WTC11 (cell line): Measurements from ENCODE around the gene KIF5C. TPM values are rescaled to one million over a fixed set of nuclear protein-coding genes. Genes with fewer than 3 reads are reported as not detected.

Experiments
- ATAC-seq: fragments of 200-7000 bp; cut with Tn5 transposase; 2 replicates; pipeline ENCODE4 v1.10.0; 2021; ENCODE audit warnings: mild to moderate bottlenecking, moderate library complexity
- CTCF ChIA-PET: fragments of 300-600 bp; sonication (Branson Sonifier 250); formaldehyde crosslinking; loops from one replicate; lab custom pipeline; 2021; ENCODE audit warnings: antibody characterized with exemption; lab: Charles Lee
- POLR2A ChIA-PET: fragments of 350-600 bp; sonication (Branson Sonifier 250); formaldehyde crosslinking; loops from one replicate; lab custom pipeline; 2021; ENCODE audit warnings: antibody characterized with exemption; lab: Charles Lee
- DNase-seq: peaks from one replicate; pipeline ENCODE4 v3.0.0; 2021; ENCODE audit warnings: low spot score
- H3K27ac Mint-ChIP-seq: 2 replicates; pipeline ENCODE4 v1.8.0; 2021; ENCODE audit warnings: mixed read lengths
- H3K27me3 Mint-ChIP-seq: 2 replicates; pipeline ENCODE4 v1.8.0; 2021; ENCODE audit warnings: low read depth, mild to moderate bottlenecking, moderate library complexity, mixed read lengths
- H3K36me3 Mint-ChIP-seq: 2 replicates; pipeline ENCODE4 v1.8.0; 2021; ENCODE audit warnings: mixed read lengths
- H3K4me1 Mint-ChIP-seq: 2 replicates; pipeline ENCODE4 v1.8.0; 2022; ENCODE audit warnings: mixed read lengths
- H3K4me3 Mint-ChIP-seq: 2 replicates; pipeline ENCODE4 v1.8.0; 2021; ENCODE audit warnings: mild to moderate bottlenecking, moderate library complexity, mixed read lengths
- H3K9me3 Mint-ChIP-seq: 2 replicates; pipeline ENCODE4 v1.8.0; 2021; ENCODE audit warnings: mixed read lengths
- ARID4B ChIP-seq: sonication (generic); formaldehyde crosslinking; IDR thresholded peaks from 2 replicates; pipeline ENCODE4 v1.8.0; 2023; ENCODE audit warnings: missing genetic modification reagents, mild to moderate bottlenecking, borderline replicate concordance
- ATF6 ChIP-seq: sonication (generic); formaldehyde crosslinking; IDR thresholded peaks from 2 replicates; pipeline ENCODE4 v1.8.1; 2023; ENCODE audit warnings: mild to moderate bottlenecking, missing genetic modification reagents
- CREM ChIP-seq: sonication (generic); formaldehyde crosslinking; IDR thresholded peaks from 2 replicates; pipeline ENCODE4 v1.8.1; 2022; ENCODE audit warnings: mild to moderate bottlenecking, missing genetic modification reagents, moderate library complexity
- CTCF ChIP-seq: fragments of 200-600 bp; IDR thresholded peaks from 2 replicates; pipeline ENCODE4 v1.8.0; 2022; ENCODE audit warnings: antibody characterized with exemption
- ESRRA ChIP-seq: sonication (generic); formaldehyde crosslinking; IDR thresholded peaks from 2 replicates; pipeline ENCODE4 v1.8.1; 2022; ENCODE audit warnings: mild to moderate bottlenecking, missing genetic modification reagents, borderline replicate concordance
- FOXJ3 ChIP-seq: sonication (generic); formaldehyde crosslinking; IDR thresholded peaks from 2 replicates; pipeline ENCODE4 v1.9.0; 2021; ENCODE audit warnings: missing genetic modification reagents, mild to moderate bottlenecking, borderline replicate concordance
- FOXK1 ChIP-seq: sonication (generic); formaldehyde crosslinking; IDR thresholded peaks from 2 replicates; pipeline ENCODE4 v1.8.0; 2022; ENCODE audit warnings: mild to moderate bottlenecking, moderate library complexity, missing genetic modification reagents
- JUN ChIP-seq: sonication (generic); formaldehyde crosslinking; IDR thresholded peaks from 2 replicates; pipeline ENCODE4 v1.8.0; 2023; ENCODE audit warnings: mild to moderate bottlenecking, missing genetic modification reagents
- MLX ChIP-seq: sonication (generic); formaldehyde crosslinking; IDR thresholded peaks from 2 replicates; pipeline ENCODE4 v1.8.1; 2023; ENCODE audit warnings: mild to moderate bottlenecking, missing genetic modification reagents, moderate library complexity
- NFE2L1 ChIP-seq: sonication (generic); formaldehyde crosslinking; IDR thresholded peaks from 2 replicates; pipeline ENCODE4 v1.8.1; 2023; ENCODE audit warnings: missing genetic modification reagents
- NFYB ChIP-seq: sonication (generic); formaldehyde crosslinking; conservative IDR thresholded peaks from 2 replicates; pipeline ENCODE4 v1.8.0; 2022; ENCODE audit warnings: low read depth, missing genetic modification reagents
- NR3C1 ChIP-seq: sonication (generic); formaldehyde crosslinking; conservative IDR thresholded peaks from 2 replicates; pipeline ENCODE4 v1.8.1; 2023; ENCODE audit warnings: low read depth, mild to moderate bottlenecking, missing genetic modification reagents
- PRDM15 ChIP-seq: sonication (generic); formaldehyde crosslinking; IDR thresholded peaks from 2 replicates; pipeline ENCODE4 v1.8.0; 2022; ENCODE audit warnings: missing genetic modification reagents
- SMAD3 ChIP-seq: sonication (generic); formaldehyde crosslinking; IDR thresholded peaks from 2 replicates; pipeline ENCODE4 v1.8.0; 2022; ENCODE audit warnings: missing genetic modification reagents, mild to moderate bottlenecking, borderline replicate concordance
- SOX15 ChIP-seq: fragments of 250-450 bp; sonication (Bioruptor Pico); IDR thresholded peaks from 2 replicates; pipeline ENCODE4 v1.9.0; 2021; ENCODE audit warnings: mild to moderate bottlenecking
- ZBTB21 ChIP-seq: sonication (generic); formaldehyde crosslinking; IDR thresholded peaks from 2 replicates; pipeline ENCODE4 v1.8.1; 2023; ENCODE audit warnings: mild to moderate bottlenecking, missing genetic modification reagents, borderline replicate concordance
- ZNF512 ChIP-seq: sonication (generic); formaldehyde crosslinking; IDR thresholded peaks from 2 replicates; pipeline ENCODE4 v1.8.1; 2022; ENCODE audit warnings: missing genetic modification reagents, borderline replicate concordance
- total RNA-seq: library from RNA; stranded (reverse); gene quantifications from 3 replicates; pipeline ENCODE4 v1.2.3, GENCODE V29; 2021

Gene KIF5C
- total RNA-seq, 1 experiment from 2014 or later: 73.5 TPM

GRCh38 chr2:148960483-148960882 is 85.5 kb downstream of the KIF5C start (continued):
- TF ChIP-seq ZNF512 (CRISPR knock-in tag) (no peak), ATF6 (no peak), PRDM15 (CRISPR knock-in tag) (no peak), SMAD3 (CRISPR knock-in tag) (no peak), MLX (CRISPR knock-in tag) (no peak), JUN (CRISPR knock-in tag) (no peak)

- Mint-ChIP-seq H3K27ac (no peak overlapping the region), H3K9me3 (no peaks in the 10 kb centered on the region), H3K36me3 (peaks cover 17% of the 10 kb centered on the region), H3K4me3 (no peak overlapping the region), H3K4me1 (peaks cover 13% of the 10 kb centered on the region), H3K27me3 (no peaks in the 10 kb centered on the region)
- POLR2A ChIA-PET: no interaction called here
- no peak for DNase-seq
- ATAC-seq: no peak
- CTCF ChIA-PET: no interaction called here
- no peak for TF ChIP-seq ESRRA (CRISPR knock-in tag)
- no peak for TF ChIP-seq FOXJ3 (CRISPR knock-in tag)
- no peak for TF ChIP-seq PRDM15 (CRISPR knock-in tag)
- TF ChIP-seq NR3C1 (CRISPR knock-in tag): no peak
- TF ChIP-seq ZBTB21 (CRISPR knock-in tag): no peak
- TF ChIP-seq JUN (CRISPR knock-in tag): no peak
- no peak for TF ChIP-seq NFYB
- no peak for TF ChIP-seq ARID4B (CRISPR knock-in tag)
- no peak for TF ChIP-seq CTCF
- TF ChIP-seq CREM (CRISPR knock-in tag): no peak
- no peak for TF ChIP-seq FOXK1 (CRISPR knock-in tag)
- TF ChIP-seq NFE2L1 (CRISPR knock-in tag): no peak
- TF ChIP-seq SOX15 (CRISPR knock-in tag): no peak
Observed at GRCh38 chr2:148963461-148963860, 88.4 kb downstream of the KIF5C start.
